GM19238 (cell line): Measurements from ENCODE around the gene NLGN1.

Experiments
- DNase-seq: peaks from one replicate; pipeline ENCODE4 v3.0.0; 2011; ENCODE audit warnings: low spot score; ENCODE audit not compliant: insufficient read length

Gene NLGN1

DNA sequence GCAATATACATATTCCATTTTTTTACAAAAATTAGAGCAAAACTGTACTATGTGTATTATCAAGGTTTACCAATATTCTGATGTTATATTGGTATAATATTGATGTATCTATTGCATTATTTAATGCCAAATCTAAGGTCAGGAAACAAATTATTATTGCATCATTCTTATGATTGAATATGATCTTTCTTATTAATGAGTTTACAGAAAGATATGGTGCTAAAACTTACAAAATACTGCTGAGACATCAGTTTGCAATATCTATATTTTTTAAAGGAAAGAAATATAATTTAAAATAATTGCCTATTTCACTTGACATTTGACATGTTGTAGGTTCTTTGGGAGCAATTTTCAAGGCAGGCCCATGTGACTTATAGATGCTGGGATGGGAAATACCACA lies 357.6 kb downstream of the NLGN1 start:
- DNase-seq = no peak

- no peak for DNase-seq
Measured at GRCh38 chr3:173761161-173761560, 363.6 kb downstream of the NLGN1 start.

DNA sequence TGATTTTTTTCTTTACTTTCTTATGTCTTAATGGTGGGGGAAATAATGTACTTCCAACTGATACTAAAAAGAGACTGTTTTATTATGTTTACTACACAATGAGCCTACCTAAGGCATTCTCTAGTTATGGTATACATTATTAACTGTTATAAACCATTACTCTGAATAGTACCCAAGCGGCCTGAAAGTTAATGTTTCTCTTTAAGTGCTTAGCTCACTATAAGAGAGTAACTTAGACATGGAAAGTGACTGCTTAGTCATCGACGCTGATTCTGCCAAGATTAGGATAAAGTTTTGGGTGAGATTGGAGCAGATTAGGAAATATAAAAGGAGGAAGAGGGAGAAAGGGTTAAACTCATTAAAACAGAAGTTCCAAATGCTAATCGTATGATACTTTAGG lies 365.0 kb downstream of the NLGN1 start:
- DNase-seq = no peak

DNA sequence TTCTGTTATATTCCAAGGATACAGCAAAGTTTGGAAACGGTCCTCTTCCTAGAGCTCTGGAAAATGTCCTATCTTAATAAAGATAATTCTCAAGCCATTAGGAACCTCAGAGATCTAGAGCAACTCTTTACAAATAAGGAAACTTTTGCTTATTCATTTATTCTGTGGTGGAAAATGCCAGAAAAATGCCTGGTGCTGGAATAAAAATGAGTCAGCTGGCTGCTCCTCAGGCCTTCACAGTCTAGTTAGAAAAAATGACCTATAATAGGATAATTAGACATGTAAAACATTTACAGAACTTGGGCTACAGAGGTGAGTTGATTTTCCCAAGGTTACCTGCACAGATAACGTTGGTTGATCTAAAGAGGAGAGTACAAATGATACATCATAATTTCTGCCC lies 372.5 kb downstream of the NLGN1 start:
- DNase-seq = no peak

GRCh38 chr3:173770796-173771573 lies 373.4 kb downstream of the NLGN1 start:
- DNase-seq = no peak

DNA sequence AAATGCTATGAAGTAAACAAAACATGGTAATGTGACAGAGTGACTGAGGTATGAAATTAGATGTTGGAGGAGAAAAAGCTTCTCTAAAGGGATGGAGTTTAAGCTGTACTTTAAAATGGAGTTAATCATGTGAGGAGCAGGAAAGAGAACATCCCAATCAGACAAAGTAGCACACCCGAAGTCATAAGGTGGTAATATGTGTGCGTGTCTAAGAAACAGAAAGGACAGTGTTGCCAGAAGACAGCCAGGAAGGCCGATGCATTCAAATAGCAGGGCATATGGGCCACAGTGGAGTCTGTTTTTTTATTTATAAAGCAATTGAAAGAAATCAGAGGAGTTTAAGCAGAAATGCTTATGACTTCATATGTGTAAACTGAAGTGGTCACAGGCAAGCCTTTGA lies 376.3 kb downstream of the NLGN1 start:
- no peak for DNase-seq

DNA sequence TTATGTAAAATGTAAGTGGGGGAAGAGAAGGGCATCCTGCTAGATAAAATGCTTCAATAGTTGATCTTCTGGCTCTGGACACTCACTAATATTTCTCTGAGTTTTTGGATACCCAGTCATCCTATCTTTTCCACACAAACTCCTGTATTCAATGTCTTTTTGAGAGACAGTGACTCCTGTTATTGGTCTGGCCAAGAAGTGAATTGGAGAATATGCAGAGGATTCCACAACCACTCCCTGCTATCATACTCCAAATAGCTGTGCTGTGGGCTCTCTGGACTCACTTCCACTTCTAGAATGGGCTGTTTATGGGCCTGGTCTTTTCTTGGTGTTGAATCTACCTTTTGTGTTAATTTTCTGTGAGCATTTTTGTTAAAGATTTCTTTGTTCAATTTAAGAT lies 376.8 kb downstream of the NLGN1 start:
- DNase-seq = no peak

DNA sequence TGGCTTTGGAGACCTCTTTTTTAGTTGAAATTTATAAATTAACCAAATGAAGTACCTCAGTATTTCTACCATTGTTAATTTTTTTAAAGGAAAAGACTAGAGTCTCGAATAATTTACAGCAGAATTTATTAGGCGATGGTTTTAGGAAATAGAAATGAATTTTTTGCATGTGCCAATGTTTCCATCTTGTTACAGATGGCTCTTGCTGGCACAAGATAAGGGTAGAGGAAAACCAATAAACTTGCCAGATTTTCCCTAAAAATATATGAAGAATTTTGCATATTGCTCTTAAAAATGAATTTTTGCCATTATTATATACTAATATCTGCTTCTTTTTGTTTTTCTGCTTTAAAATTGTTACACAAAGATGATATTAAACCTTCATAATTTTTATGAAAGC lies 380.7 kb downstream of the NLGN1 start:
- DNase-seq = no peak

DNA sequence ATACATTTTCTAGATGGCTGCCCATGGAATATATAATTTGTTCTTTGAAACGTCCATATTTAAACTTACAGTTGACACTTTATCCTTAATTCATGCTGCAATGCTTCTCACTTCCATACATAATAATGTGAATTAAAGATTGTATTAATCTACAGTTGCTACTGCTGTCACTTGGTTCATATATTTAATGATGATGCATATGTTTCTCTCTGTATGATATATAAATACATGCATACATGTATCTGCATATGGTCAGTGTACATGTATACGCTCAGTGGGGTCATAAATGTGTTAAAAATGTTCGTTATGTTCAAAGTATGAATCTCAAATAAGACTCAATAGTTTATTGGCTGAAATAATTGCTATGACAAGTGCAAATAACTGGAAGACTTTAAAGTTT lies 382.5 kb downstream of the NLGN1 start:
- DNase-seq = no peak

GRCh38 chr3:173785004-173785403 lies 387.5 kb downstream of the NLGN1 start:
- no peak for DNase-seq

DNA sequence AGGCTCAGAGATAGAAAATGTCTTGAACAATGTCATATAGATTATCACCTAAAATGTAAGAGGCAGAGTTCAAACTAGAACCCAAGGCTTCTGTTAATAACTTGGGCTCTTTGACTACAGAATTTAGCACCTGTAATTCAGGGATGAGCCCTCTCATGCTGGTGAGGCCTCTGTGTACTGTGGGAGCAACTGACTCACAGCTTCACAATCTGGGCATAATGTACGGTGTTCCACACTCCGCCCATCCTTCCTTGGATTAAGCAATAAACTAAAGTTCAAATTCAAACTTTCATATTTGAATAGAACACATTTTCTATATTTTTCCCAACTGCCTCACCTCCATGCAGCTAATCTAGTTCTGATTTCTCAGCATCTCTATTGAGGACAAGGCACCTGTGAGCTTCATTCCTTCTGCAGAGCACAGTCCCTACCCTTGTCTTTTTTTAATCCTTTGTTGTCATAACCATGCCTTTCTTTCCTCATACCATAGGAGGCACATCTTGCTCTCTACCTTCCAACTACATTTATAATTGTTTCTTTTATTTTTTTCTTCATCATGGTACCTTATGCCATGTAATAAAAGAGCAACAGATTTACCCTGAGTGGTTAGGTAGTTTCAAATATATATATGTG lies 392.1 kb downstream of the NLGN1 start:
- DNase-seq = no peak

DNA sequence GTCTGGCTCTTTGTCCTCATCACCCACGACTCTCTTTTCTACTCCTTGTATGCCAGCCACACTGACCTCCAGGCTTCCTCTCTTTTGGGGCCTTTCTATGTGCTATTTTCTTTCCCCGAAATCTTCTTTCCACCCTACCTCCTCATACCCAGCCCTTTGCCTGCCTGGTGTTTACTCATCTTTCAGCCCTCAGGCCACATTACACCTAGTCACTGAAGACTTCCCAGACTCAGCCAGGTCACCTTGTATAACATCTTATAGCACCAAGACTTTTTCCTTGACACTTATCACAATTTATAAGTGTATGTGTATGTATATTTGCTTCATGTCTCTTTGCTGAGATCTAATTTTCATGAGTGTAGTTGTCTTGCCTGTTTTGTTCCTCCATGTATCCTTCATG lies 396.4 kb downstream of the NLGN1 start:
- DNase-seq = no peak

GRCh38 chr3:173796405-173796804 lies 398.9 kb downstream of the NLGN1 start:
- no peak for DNase-seq

DNA sequence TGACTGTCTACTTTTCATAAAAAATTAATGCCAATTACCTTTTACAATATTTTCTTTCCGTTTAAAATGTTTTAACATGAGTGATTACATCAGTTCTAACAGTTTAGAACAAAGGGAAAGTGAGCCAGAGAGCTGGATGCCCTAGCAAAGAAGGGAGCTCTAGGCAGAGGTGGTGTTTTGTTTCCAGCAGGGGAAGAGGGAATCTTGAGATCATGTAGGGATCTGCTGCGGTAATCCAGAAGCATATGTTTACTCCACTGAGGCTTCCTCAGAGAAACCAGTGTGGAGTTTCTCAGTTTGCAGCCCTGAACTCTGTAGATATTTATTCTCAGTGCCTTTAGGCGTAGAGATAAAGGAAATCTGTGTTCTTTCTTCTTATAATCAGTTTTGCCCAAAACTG lies 399.3 kb downstream of the NLGN1 start:
- DNase-seq = no peak

DNA sequence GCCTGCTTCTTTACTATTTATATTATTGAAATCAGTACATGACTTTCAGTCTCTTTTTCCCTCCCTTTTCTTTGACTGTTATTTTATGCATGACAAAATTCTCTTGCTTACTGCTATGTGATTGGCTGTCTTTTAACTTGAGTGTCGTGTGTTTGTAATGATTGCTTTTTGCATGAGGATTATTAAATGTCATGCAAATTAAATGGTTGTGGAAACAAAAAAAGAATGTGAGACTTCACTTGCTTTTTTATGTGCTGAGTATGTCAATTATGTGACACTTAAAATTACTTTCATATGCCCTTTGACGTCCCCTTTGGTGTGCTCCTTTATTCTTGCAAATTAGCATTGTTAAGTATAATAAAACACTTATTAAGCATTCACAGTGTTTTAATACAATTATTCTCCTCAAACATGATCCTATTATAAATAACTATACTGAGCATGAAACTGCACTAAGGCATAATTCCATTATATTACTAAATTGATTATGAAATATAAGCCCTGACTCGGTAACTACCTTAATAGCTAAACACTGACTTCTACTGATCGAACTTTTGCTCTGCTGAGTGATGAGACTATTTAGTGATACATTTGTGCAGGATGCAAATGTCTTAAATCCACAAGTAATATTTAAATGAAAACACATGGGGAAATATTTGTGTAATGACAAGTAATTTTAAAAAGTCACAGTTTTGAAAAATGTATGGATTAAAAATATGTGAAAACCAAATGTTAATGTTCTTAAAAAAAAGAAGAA lies 401.7 kb downstream of the NLGN1 start:
- no peak for DNase-seq

DNA sequence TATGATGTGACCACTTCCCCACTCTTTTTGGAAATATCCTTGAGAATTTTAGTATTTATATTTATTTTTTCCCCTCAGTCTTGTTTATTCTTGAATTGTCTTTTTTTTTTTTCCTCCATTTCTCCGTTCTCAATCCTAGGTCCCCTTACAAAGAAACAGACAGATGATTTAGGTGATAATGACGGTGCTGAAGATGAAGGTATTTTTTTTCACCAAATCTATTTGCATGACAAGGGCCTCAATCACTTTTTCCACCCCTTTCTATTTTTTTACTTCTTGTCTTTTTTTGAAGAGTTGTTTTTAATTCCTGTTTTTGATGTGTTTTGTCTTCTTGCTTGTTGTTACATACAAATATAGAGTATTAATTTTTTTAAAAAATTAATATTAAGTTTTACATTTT lies 402.6 kb downstream of the NLGN1 start:
- DNase-seq = no peak

GRCh38 chr3:173814809-173815208 lies 417.3 kb downstream of the NLGN1 start:
- no peak for DNase-seq

- DNase-seq = no peak
Measured at GRCh38 chr3:173819368-173819767, 421.8 kb downstream of the NLGN1 start.

GRCh38 chr3:173823911-173824460 lies 426.4 kb downstream of the NLGN1 start:
- no peak for DNase-seq

DNA sequence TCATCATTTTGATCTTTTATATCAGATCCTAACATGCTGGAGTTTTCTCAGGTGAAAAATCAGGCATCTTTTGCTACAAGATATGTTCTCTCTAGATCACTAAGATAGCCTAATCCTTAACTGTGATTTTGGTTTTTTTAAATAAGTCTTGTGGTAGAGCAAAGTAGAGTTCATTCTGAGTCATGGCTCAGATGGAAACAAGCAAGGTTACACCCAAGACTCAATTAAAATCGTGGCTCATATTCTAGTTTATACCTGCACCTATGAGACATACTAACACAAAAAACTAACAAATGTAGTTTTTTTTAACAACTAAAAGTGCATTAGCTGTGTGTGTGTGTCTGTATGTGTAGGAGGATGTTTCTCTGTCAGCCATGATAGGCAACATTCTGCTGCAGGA lies 428.2 kb downstream of the NLGN1 start:
- no peak for DNase-seq

DNA sequence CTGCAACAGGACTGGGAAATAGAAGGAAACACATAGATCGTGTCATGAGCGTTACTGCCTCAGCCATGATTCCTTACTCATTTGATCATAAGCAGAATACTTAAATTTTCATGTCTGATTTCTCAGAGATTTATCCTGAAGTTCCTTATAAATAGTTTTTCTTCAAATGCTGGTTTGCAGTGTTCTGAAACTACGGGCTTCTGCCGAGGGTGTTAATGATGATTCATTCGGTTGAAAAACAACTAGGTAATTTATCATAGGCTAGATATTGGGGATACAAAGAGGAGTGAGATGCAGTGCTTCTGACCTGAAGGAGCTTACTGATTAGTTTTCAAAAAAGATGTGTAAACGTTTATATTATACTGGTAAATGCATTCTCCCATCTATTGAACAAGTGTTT lies 428.9 kb downstream of the NLGN1 start:
- DNase-seq = no peak

DNA sequence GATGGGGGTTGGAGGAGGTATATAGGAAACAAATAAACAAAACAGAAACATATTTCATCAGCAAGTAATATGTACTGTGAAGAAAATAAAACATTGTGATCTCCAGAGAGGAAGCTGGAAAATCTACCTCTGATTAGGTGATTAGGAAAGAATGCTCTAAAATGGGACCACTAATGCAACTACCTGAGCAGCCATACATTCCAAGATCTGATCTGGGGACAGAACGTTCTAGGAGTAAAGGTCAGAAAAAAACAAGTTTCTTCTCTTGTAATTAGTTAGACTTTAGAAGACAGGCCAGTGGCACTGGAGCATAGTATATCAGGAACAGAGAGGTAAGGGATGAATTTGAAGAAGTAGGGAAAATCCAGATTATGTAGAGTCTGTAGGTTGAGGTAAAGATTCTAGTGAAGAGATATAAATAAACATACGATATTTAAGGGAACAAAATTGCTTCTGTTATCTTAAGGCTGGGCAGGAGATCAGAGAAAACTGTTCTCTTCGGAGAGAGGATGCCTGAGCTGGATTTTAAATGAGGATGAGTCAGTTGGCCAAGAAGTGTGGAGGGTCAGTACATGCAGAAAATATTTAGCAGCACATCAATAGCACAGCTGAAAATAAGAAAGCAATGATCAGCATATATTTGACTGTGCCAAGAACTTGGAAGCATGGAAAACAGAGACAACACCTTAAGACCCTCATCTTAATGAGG lies 429.5 kb downstream of the NLGN1 start:
- DNase-seq = no peak
